MCF 10A (cell line): ENCODE results near the gene CPLANE2. TPM values are rescaled to one million over a fixed set of nuclear protein-coding genes. Genes with fewer than 3 reads are reported as not detected.
"Not testable (repeated sequence)": the region's sequence is repeated elsewhere in the genome, so short reads cannot be mapped to it uniquely, and the experiment has no call there.

Experiments used
- BruUV-seq: library from RNA; stranded (reverse); fragments of 400-500 nt; replicated peaks from 2 replicates; lab custom pipeline; 2021; lab: Mats Ljungman, UMichigan
- CTCF ChIA-PET: fragments of 300-600 bp; sonication (Branson Sonifier 250); formaldehyde crosslinking; extraction: SDS; loops from one replicate; lab custom pipeline; 2021; ENCODE audit warnings: antibody characterized with exemption, inconsistent platforms; lab: Yijun Ruan, JAX
- POLR2A ChIA-PET: fragments of 300-600, 350-650 bp; sonication (Branson Sonifier 250); formaldehyde crosslinking; extraction: SDS; loops from one replicate; lab custom pipeline; 2020; ENCODE audit warnings: antibody characterized with exemption, inconsistent platforms; lab: Yijun Ruan, JAX
- DNase-seq: peaks from one replicate; pipeline ENCODE4 v3.0.0-alpha.2; 2018; ENCODE audit not compliant: unreplicated experiment
- H3K27ac Mint-ChIP-seq: one replicate; pipeline ENCODE4 v1.8.0; 2022; ENCODE audit warnings: mild to moderate bottlenecking, low read depth, mixed read lengths; ENCODE audit not compliant: unreplicated experiment
- H3K27me3 Mint-ChIP-seq: one replicate; pipeline ENCODE4 v1.8.0; 2022; ENCODE audit warnings: mixed read lengths; ENCODE audit not compliant: insufficient read depth, unreplicated experiment
- H3K36me3 Mint-ChIP-seq: one replicate; pipeline ENCODE4 v1.8.0; 2022; ENCODE audit warnings: mild to moderate bottlenecking, moderate library complexity, mixed read lengths; ENCODE audit not compliant: insufficient read depth, unreplicated experiment
- H3K4me1 Mint-ChIP-seq: one replicate; pipeline ENCODE4 v1.8.0; 2022; ENCODE audit warnings: mixed read lengths; ENCODE audit not compliant: insufficient read depth, unreplicated experiment
- H3K4me3 Mint-ChIP-seq: one replicate; pipeline ENCODE4 v1.8.0; 2022; ENCODE audit warnings: mild to moderate bottlenecking, moderate library complexity, mixed read lengths; ENCODE audit not compliant: unreplicated experiment
- H3K9me3 Mint-ChIP-seq: one replicate; pipeline ENCODE4 v1.8.0; 2022; ENCODE audit warnings: mixed read lengths; ENCODE audit not compliant: unreplicated experiment
- intact Hi-C: fragments of 100-400 bp; cut with micrococcal nuclease; formaldehyde crosslinking; loops from 2 replicates; pipeline ENCODE4 v1.14.1; 2022
- total RNA-seq: library from RNA; stranded (reverse); gene quantifications from 2 replicates; pipeline ENCODE4 v1.2.3, GENCODE V29; 2022
- TF ChIP-seq, protein P1 (sequence below): fragments of 200-600 bp; IDR thresholded peaks from one replicate; pipeline ENCODE4 v1.8.0; 2022; ENCODE audit warnings: antibody characterized with exemption, mild to moderate bottlenecking; ENCODE audit not compliant: unreplicated experiment

Gene CPLANE2
- total RNA-seq, 1 experiment from 2014 or later: 8.3 TPM

DNA sequence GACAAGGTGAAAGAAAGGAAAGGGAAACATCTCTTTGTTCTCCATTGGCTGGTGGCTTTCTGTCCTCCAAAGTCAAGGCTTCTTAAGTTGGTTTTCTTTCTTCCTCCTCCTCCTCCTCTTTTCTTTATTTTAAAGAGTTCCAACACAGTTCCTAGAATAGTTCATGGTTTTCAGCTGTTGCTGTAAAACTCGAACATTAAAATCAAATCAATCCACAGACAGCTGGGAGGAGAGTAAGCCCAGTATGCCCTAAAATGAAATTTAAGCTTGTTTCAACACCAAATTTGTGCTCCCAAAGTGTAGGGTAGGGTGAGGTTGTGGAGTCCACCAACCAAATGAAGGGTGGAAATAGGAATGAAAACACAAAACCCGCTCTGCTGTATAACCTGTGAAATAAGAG is 10.5 kb upstream of the CPLANE2 start:
- Mint-ChIP-seq H3K9me3 (no peaks in the 10 kb centered on the region), H3K27ac (peak overlapping the region; percentile 27), H3K27me3 (no peaks in the 10 kb centered on the region), H3K4me3 (no peak overlapping the region), H3K36me3 (peaks cover 78% of the 10 kb centered on the region), H3K4me1 (peaks cover 33% of the 10 kb centered on the region)
- CTCF ChIA-PET: interaction anchor here (0.6 to 2.7 kb wide), 7 partner anchors 61 to 169 kb away, joined by 3 to 19 read pairs (median 5); partner anchors contain the start of gene FBXO42
- intact Hi-C loops: loop anchor here (10.0 kb wide), 2 partner anchors 103 to 243 kb away; partner anchors contain the start of gene SRARP
- POLR2A ChIA-PET: interaction anchor here (0.6 to 2.8 kb wide), 7 partner anchors 28 to 169 kb away, joined by 3 to 13 read pairs (median 3); no protein-coding TSS in a partner anchor
- DNase-seq: no peak
- no TSS peak for BruUV-seq
- TF ChIP-seq, protein P1, sequence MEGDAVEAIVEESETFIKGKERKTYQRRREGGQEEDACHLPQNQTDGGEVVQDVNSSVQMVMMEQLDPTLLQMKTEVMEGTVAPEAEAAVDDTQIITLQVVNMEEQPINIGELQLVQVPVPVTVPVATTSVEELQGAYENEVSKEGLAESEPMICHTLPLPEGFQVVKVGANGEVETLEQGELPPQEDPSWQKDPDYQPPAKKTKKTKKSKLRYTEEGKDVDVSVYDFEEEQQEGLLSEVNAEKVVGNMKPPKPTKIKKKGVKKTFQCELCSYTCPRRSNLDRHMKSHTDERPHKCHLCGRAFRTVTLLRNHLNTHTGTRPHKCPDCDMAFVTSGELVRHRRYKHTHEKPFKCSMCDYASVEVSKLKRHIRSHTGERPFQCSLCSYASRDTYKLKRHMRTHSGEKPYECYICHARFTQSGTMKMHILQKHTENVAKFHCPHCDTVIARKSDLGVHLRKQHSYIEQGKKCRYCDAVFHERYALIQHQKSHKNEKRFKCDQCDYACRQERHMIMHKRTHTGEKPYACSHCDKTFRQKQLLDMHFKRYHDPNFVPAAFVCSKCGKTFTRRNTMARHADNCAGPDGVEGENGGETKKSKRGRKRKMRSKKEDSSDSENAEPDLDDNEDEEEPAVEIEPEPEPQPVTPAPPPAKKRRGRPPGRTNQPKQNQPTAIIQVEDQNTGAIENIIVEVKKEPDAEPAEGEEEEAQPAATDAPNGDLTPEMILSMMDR: no peak

DNA sequence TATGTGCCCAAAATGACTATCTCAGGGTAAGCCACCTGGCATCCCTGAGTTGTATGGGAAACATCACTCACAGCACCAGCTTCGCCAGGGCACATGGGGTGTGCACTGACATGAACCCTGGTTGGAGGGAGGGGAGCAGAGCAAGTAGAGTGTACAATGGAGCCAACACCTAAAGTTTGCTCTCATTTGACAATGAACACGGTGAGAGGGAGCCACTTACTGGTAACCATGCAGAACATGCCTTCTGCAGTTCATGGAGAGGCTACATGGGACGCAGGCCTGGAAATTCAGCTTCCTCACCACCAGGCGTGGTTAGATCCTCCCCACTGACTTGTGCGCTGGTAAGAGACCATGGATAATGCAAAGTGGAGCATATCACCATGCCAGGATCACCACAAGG is 10.0 kb upstream of the CPLANE2 start:
- Mint-ChIP-seq H3K4me3 (no peak overlapping the region), H3K27ac (peak overlapping the region; percentile 27), H3K36me3 (peaks cover 73% of the 10 kb centered on the region), H3K9me3 (no peaks in the 10 kb centered on the region), H3K27me3 (no peaks in the 10 kb centered on the region), H3K4me1 (peaks cover 33% of the 10 kb centered on the region)
- ChIA-PET POLR2A (interaction anchor here (0.6 kb wide), 3 partner anchors 28 to 679 kb away, joined by 3 to 4 read pairs (median 3); no protein-coding TSS in a partner anchor), CTCF (interaction anchor here (0.8 to 2.7 kb wide), 5 partner anchors 60 to 168 kb away, joined by 4 to 19 read pairs (median 5); no protein-coding TSS in a partner anchor)
- BruUV-seq: no TSS peak
- intact Hi-C loops: loop anchor here (10.0 kb wide), 2 partner anchors 102 to 242 kb away; partner anchors contain the start of gene SRARP
- DNase-seq: no peak
- TF ChIP-seq, protein P1: no peak

DNA sequence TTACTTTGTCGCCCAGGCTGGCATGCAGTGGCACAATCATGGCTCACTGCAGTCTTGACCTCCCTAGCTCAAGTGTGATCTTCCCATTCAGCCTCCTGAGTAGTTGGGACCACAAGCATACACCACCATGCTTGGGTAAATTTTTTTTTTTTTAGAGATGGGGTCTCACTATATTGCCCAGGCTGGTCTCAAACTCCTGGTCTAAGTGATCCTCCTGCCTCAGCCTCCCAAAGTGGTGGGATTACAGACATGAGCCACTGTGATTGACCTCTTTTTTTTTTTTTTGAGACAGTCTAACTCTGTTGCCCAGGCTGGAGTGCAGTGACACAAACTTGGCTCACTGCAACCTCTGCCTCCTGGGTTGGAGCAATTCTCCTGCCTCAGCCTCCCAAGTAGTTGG is 9.3 kb upstream of the CPLANE2 start:
- Mint-ChIP-seq H3K4me1 (peaks cover 33% of the 10 kb centered on the region), H3K36me3 (peaks cover 66% of the 10 kb centered on the region)
- H3K9me3 Mint-ChIP-seq, H3K27me3 Mint-ChIP-seq, DNase-seq, H3K4me3 Mint-ChIP-seq, H3K27ac Mint-ChIP-seq, BruUV-seq: not testable (repeated sequence)
- intact Hi-C loops: loop anchor here (10.0 kb wide), 2 partner anchors 101 to 241 kb away; partner anchors contain the start of gene SRARP
- CTCF ChIA-PET: interaction anchor here (0.6 to 6.2 kb wide), 6 partner anchors 11 to 239 kb away, joined by 3 to 79 read pairs (median 10); partner anchors contain the start of gene CPLANE2
- POLR2A ChIA-PET: interaction anchor here (0.6 to 1.1 kb wide), 2 partner anchors 9 to 232 kb away, joined by 3 to 4 read pairs; partner anchors contain the start of gene CPLANE2

- Mint-ChIP-seq H3K9me3 (no peaks in the 10 kb centered on the region), H3K4me1 (peaks cover 29% of the 10 kb centered on the region), H3K36me3 (peaks cover 60% of the 10 kb centered on the region), H3K4me3 (no peak overlapping the region), H3K27me3 (no peaks in the 10 kb centered on the region), H3K27ac (no peak overlapping the region)
- intact Hi-C loops: loop anchor here (2.0 to 10.0 kb wide), 4 partner anchors 57 to 241 kb away; partner anchors contain the start of gene SRARP
- no TSS peak for BruUV-seq
- no peak for DNase-seq
- TF ChIP-seq, protein P1: no peak
- CTCF ChIA-PET: interaction anchor here (0.6 to 6.2 kb wide), 12 partner anchors 10 to 238 kb away, joined by 3 to 79 read pairs (median 4); partner anchors contain the start of gene CPLANE2
- POLR2A ChIA-PET: interaction anchor here (0.6 to 2.4 kb wide), 5 partner anchors 8 to 231 kb away, joined by 3 to 12 read pairs (median 4); partner anchors contain the start of gene CPLANE2
Measured at GRCh38 chr1:16245476-16246196, 8.7 kb upstream of the CPLANE2 start.
